Uterus (tissue), 4 donors: Measurements from ENCODE around the gene CASP7. TPM values are rescaled to one million over a fixed set of nuclear protein-coding genes. Genes with fewer than 3 reads are reported as not detected.

ENCODE experiments used
- DNase-seq, 2 donors: peaks; one replicate each; pipeline ENCODE4 v3.0.0-alpha.2; 2019 to 2020
- H3K27ac ChIP-seq, 2 donors: fragments of 200-600 bp; sonication (generic); 1 replicate in 1 of 2; 2 replicates in 1 of 2; pipeline ENCODE4 v1.5.1; 2016 to 2018
- H3K27me3 ChIP-seq, 2 donors: fragments of 200-600 bp; sonication (generic); one replicate each; pipeline ENCODE4 v1.5.1; 2018 to 2019; ENCODE audit warnings: control low read depth in 1 of 2
- H3K36me3 ChIP-seq, 2 donors: fragments of 200-600 bp; sonication (generic); one replicate each; pipeline ENCODE4 v1.5.1; 2019; ENCODE audit warnings: control low read depth in 1 of 2
- H3K4me1 ChIP-seq, 2 donors: fragments of 200-600 bp; sonication (generic); one replicate each; pipeline ENCODE4 v1.5.1; 2018 to 2019; ENCODE audit warnings: control low read depth in 1 of 2
- H3K4me3 ChIP-seq, 2 donors: fragments of 200-600 bp; sonication (generic); 1 replicate in 1 of 2; 2 replicates in 1 of 2; pipeline ENCODE4 v1.5.1; 2018 to 2019; ENCODE audit warnings: mild to moderate bottlenecking in 1 of 2
- H3K9me3 ChIP-seq, 2 donors: fragments of 200-600 bp; sonication (generic); one replicate each; pipeline ENCODE4 v1.5.1; 2019; ENCODE audit warnings: control low read depth in 1 of 2
- CTCF ChIP-seq, 4 experiments: fragments of 200-600 bp in 2 of 4; fragments of 450-650 bp in 2 of 4; sonication (generic) in 2 of 4; IDR thresholded peaks; one replicate each; pipeline ENCODE4 v1.5.1; 2016 to 2019; ENCODE audit warnings: antibody characterized with exemption in 4 of 4, mild to moderate bottlenecking in 2 of 4, moderate library complexity in 1 of 4
- POLR2A ChIP-seq, 2 donors: fragments of 450-650 bp; IDR thresholded peaks; one replicate each; pipeline ENCODE4 v1.6.1; 2016; ENCODE audit warnings: antibody characterized with exemption in 2 of 2, mild to moderate bottlenecking in 1 of 2, moderate library complexity in 1 of 2
- intact Hi-C: fragments of 100-400 bp; cut with DNase I; formaldehyde crosslinking; loops from one replicate; pipeline ENCODE4 v1.15.1; 2023; ENCODE audit warnings: low total_unique reads
- total RNA-seq, 4 donors: library from RNA; depleted of rRNA in 3 of 4; stranded (reverse); fragments of >200 nt in 3 of 4; gene quantifications; one replicate each; pipeline versions ENCODE4 v1.1.0 to v1.2.4, GENCODE V29; 2014 to 2023
- donor health status: DM: yes; HTN: yes; CAD: no.

Gene CASP7
- total RNA-seq, 4 donors from 2014 or later, result 8.5 to 48.3 (median 20.3) TPM

GRCh38 chr10:113704637-113705343 lies 25.1 kb downstream of the CASP7 start:
- Histone ChIP-seq H3K9me3 (no peaks in the 10 kb centered on the region), H3K4me3 (no peak overlapping the region), H3K27me3 (no peaks in the 10 kb centered on the region), H3K27ac (no peak overlapping the region), H3K36me3 (no peaks in the 10 kb centered on the region), H3K4me1 (no peaks in the 10 kb centered on the region)
- TF ChIP-seq POLR2A (IDR thresholded peaks at IDR 0.05) (no peak), CTCF (IDR thresholded peaks at IDR 0.05) (peak in 3 of 4 experiments; percentile 17 to 39 (median 37))
- no peak for DNase-seq
- intact Hi-C loops, result no loop called here

GRCh38 chr10:113705344-113705652 lies 25.6 kb downstream of the CASP7 start:
- no peak overlapping the region for H3K27ac ChIP-seq
- TF ChIP-seq POLR2A (IDR thresholded peaks at IDR 0.05) (no peak), CTCF (IDR thresholded peaks at IDR 0.05) (no peak)
- H3K9me3 ChIP-seq, result no peaks in the 10 kb centered on the region
- no peaks in the 10 kb centered on the region for H3K36me3 ChIP-seq
- H3K4me3 ChIP-seq, result no peak overlapping the region
- DNase-seq, result no peak
- H3K27me3 ChIP-seq, result no peaks in the 10 kb centered on the region
- intact Hi-C loops, result no loop called here
- H3K4me1 ChIP-seq, result no peaks in the 10 kb centered on the region

GRCh38 chr10:113706623-113707022 lies 26.9 kb downstream of the CASP7 start:
- H3K4me3 ChIP-seq, result no peak overlapping the region
- no peak for DNase-seq
- no peaks in the 10 kb centered on the region for H3K9me3 ChIP-seq
- no peaks in the 10 kb centered on the region for H3K27me3 ChIP-seq
- no peaks in the 10 kb centered on the region for H3K4me1 ChIP-seq
- TF ChIP-seq POLR2A (IDR thresholded peaks at IDR 0.05), result no peak
- no peak for TF ChIP-seq CTCF (IDR thresholded peaks at IDR 0.05)
- H3K36me3 ChIP-seq, result no peaks in the 10 kb centered on the region
- intact Hi-C loops, result no loop called here
- H3K27ac ChIP-seq, result no peak overlapping the region

- no peak overlapping the region for H3K27ac ChIP-seq
- no peak overlapping the region for H3K4me3 ChIP-seq
- intact Hi-C loops, result no loop called here
- no peaks in the 10 kb centered on the region for H3K36me3 ChIP-seq
- TF ChIP-seq POLR2A (IDR thresholded peaks at IDR 0.05) (no peak), CTCF (IDR thresholded peaks at IDR 0.05) (no peak)
- H3K27me3 ChIP-seq, result no peaks in the 10 kb centered on the region
- no peak for DNase-seq
- no peaks in the 10 kb centered on the region for H3K9me3 ChIP-seq
- H3K4me1 ChIP-seq, result no peaks in the 10 kb centered on the region
Observed at GRCh38 chr10:113708640-113709039, 28.9 kb downstream of the CASP7 start.

GRCh38 chr10:113709221-113709838 lies 29.6 kb downstream of the CASP7 start:
- intact Hi-C loops, result no loop called here
- H3K27me3 ChIP-seq, result no peaks in the 10 kb centered on the region
- no peak for DNase-seq
- H3K9me3 ChIP-seq, result no peaks in the 10 kb centered on the region
- TF ChIP-seq POLR2A (IDR thresholded peaks at IDR 0.05), result no peak
- TF ChIP-seq CTCF (IDR thresholded peaks at IDR 0.05), result no peak
- H3K4me3 ChIP-seq, result no peak overlapping the region
- H3K36me3 ChIP-seq, result no peaks in the 10 kb centered on the region
- H3K27ac ChIP-seq, result no peak overlapping the region
- H3K4me1 ChIP-seq, result no peaks in the 10 kb centered on the region
